DND-41 (cell line): ENCODE data around the gene SPDL1.

Source experiments
- EZH2 ChIP-seq: IDR thresholded peaks from 3 replicates; pipeline ENCODE4 v1.6.1; 2012; ENCODE audit warnings: borderline replicate concordance, low read depth, mild to moderate bottlenecking, moderate library complexity, low read length, inconsistent platforms; ENCODE audit not compliant: severe bottlenecking
- TF ChIP-seq, protein P1 (sequence below): IDR thresholded peaks from 2 replicates; pipeline ENCODE4 v1.5.1; 2012; ENCODE audit warnings: borderline replicate concordance, low read length, moderate library complexity, mild to moderate bottlenecking; ENCODE audit not compliant: poor library complexity, severe bottlenecking; ENCODE audit errors: extremely low read depth

DNA sequence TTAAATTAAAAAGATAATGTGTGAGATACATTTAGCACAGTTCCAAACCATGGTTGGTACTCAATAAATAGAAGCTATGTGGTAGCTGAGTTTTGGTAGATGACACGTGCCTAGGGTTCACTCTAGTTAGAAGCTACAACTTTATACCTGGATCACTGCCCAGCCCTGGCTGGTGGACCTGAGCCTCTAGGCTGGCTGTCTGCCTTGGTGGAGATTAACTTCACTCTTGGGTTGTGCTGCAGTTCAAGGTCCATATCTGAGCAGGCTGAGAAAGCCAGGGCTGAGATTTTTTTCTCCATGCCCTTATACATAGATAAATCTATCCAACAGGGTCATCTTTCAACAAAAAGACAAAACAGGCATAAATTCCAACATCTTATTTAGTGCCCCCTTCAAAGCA is 44.6 kb upstream of the SPDL1 start:
- TF ChIP-seq, protein P1, sequence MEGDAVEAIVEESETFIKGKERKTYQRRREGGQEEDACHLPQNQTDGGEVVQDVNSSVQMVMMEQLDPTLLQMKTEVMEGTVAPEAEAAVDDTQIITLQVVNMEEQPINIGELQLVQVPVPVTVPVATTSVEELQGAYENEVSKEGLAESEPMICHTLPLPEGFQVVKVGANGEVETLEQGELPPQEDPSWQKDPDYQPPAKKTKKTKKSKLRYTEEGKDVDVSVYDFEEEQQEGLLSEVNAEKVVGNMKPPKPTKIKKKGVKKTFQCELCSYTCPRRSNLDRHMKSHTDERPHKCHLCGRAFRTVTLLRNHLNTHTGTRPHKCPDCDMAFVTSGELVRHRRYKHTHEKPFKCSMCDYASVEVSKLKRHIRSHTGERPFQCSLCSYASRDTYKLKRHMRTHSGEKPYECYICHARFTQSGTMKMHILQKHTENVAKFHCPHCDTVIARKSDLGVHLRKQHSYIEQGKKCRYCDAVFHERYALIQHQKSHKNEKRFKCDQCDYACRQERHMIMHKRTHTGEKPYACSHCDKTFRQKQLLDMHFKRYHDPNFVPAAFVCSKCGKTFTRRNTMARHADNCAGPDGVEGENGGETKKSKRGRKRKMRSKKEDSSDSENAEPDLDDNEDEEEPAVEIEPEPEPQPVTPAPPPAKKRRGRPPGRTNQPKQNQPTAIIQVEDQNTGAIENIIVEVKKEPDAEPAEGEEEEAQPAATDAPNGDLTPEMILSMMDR = no peak
- no peak for TF ChIP-seq EZH2
